Measurements from ENCODE around the gene CFLAR.
A peak's percentile ranks its signal among the peaks of the same experiment; 100 is the strongest.

Gene CFLAR

GRCh38 chr2:201188449-201188848, 72.5 kb downstream of the CFLAR start:
- DNase-seq (ENCODE audit: low spot score), result no peak
- TF ChIP-seq, protein P1, sequence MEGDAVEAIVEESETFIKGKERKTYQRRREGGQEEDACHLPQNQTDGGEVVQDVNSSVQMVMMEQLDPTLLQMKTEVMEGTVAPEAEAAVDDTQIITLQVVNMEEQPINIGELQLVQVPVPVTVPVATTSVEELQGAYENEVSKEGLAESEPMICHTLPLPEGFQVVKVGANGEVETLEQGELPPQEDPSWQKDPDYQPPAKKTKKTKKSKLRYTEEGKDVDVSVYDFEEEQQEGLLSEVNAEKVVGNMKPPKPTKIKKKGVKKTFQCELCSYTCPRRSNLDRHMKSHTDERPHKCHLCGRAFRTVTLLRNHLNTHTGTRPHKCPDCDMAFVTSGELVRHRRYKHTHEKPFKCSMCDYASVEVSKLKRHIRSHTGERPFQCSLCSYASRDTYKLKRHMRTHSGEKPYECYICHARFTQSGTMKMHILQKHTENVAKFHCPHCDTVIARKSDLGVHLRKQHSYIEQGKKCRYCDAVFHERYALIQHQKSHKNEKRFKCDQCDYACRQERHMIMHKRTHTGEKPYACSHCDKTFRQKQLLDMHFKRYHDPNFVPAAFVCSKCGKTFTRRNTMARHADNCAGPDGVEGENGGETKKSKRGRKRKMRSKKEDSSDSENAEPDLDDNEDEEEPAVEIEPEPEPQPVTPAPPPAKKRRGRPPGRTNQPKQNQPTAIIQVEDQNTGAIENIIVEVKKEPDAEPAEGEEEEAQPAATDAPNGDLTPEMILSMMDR (IDR thresholded peaks at IDR 0.05; ENCODE audit: extremely low read depth, missing control alignments), result no peak

- TF ChIP-seq, protein P1 (IDR thresholded peaks at IDR 0.05; ENCODE audit: extremely low read depth, missing control alignments), result no peak
- peak; percentile 19 for DNase-seq (ENCODE audit: low spot score)
These were observed 75.3 kb downstream of the CFLAR start for GRCh38 chr2:201191132-201191875.

DNA sequence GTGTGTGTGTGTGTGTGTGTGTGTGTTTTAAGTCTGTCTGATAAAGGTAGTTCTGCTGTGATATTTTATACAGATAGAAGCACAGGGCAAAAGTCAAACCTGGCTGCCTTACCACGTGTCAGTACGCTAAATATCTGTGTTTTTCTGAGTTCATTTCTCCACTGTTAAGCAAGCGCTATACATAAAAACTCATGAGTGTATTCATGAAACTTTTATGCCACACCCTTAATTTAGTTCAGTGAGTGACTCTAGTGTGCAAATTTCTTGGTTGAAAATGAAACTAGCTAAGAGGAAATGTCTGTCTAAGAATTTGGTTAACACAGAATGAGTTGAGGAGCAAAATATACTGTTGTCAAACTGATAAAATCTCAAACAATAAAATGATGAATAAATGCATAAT, 78.1 kb downstream of the CFLAR start:
- peak; percentile 66 for DNase-seq (ENCODE audit: low spot score)
- TF ChIP-seq, protein P1 (IDR thresholded peaks at IDR 0.05; ENCODE audit: extremely low read depth, missing control alignments), result no peak

- TF ChIP-seq, protein P1 (IDR thresholded peaks at IDR 0.05; ENCODE audit: extremely low read depth, missing control alignments), result no peak
- DNase-seq (ENCODE audit: low spot score), result no peak
These were observed 79.4 kb downstream of the CFLAR start for GRCh38 chr2:201195331-201195730.

DNA sequence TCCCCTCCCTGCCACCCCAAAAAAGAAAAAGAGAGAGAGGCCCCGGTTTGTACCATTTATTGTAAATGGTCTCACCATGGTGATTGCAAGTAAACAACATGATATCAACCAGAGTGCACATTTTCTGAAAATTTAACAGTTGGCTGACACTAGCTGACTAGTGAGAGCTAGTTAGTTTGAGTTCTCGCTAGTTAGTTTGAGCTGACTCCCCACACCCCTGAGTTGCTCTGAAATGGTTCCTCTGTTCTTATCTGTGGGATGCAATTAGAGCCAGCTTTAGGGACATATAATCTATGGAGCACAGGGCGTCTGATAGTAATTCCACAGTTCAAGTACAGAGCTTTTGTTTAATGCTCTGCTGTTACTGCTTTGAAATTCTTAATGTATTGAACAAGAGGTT, 80.0 kb downstream of the CFLAR start:
- no peak for DNase-seq (ENCODE audit: low spot score)
- TF ChIP-seq, protein P1 (IDR thresholded peaks at IDR 0.05; ENCODE audit: extremely low read depth, missing control alignments), result no peak

DNA sequence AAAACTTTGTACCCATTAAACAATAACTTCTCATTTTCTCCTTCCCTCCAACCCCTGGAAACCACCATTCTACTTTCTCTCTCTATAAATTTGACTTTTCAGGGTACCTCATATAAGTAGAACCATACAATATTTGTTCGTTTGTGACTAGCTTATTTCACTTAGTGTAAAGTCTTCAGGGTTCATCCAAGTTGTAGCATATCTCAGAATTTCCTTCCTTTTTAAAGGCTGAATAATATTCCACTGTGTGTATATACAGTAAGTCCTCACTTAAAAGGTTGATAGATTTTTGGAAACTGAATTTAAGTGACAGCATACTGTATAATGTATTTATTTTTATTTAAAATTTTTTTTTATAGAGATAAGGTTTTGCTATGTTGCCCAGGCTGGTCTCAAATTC, 80.8 kb downstream of the CFLAR start:
- TF ChIP-seq, protein P1 (IDR thresholded peaks at IDR 0.05; ENCODE audit: extremely low read depth, missing control alignments), result no peak
- DNase-seq (ENCODE audit: low spot score), result no peak

- TF ChIP-seq, protein P1 (IDR thresholded peaks at IDR 0.05; ENCODE audit: extremely low read depth, missing control alignments), result no peak
- no peak for DNase-seq (ENCODE audit: low spot score)
These were observed 81.8 kb downstream of the CFLAR start for GRCh38 chr2:201197781-201198180.
